Measurements from ENCODE around the gene MYO19.

DNA sequence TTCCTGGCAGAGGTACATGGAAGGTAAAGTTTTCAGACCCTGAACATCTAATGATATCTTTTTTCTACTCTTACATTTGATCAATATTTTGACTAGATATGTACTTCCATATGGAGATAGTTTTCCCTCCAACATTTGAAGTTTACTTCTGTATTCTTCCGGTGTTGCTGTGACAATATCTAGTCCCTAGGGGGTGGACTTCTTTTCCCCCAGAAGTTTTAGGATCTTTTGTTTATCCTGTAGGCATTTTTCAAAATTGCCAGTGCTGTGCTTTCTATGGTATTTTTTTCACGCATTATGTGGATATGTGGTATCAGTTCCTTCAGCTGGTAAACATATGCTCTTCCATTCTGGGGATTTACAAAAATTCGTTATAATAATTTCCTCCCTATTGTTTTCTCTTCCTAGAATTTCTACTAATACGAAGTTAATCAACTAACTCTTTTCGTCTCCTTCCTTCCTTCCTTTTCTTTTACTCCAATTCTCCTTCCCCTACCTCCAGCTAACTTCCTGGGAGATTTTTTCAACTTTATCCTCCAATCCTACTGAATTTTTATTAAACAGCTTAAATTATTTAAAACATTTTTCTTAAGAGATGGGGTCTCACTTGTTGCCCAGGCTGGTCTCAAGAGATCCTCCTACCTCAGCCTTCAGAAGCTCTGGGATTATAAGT is 74.3 kb downstream of the MYO19 start:
- TF ChIP-seq GLI2 (tag by site-specific recombination; IDR thresholded peaks at IDR 0.05; ENCODE audit: borderline replicate concordance, low read depth) (no peak), ZNF404 (tag by site-specific recombination; IDR thresholded peaks at IDR 0.05) (no peak), ZNF274 (IDR thresholded peaks at IDR 0.05; ENCODE audit: low read length) (no peak), ZNF274 (tag by site-specific recombination; IDR thresholded peaks at IDR 0.05; ENCODE audit: borderline replicate concordance) (no peak), ZNF837 (tag by site-specific recombination; IDR thresholded peaks at IDR 0.05) (no peak), SP2 (tag by site-specific recombination; IDR thresholded peaks at IDR 0.05) (no peak)
- TF ChIP-seq, protein P1, sequence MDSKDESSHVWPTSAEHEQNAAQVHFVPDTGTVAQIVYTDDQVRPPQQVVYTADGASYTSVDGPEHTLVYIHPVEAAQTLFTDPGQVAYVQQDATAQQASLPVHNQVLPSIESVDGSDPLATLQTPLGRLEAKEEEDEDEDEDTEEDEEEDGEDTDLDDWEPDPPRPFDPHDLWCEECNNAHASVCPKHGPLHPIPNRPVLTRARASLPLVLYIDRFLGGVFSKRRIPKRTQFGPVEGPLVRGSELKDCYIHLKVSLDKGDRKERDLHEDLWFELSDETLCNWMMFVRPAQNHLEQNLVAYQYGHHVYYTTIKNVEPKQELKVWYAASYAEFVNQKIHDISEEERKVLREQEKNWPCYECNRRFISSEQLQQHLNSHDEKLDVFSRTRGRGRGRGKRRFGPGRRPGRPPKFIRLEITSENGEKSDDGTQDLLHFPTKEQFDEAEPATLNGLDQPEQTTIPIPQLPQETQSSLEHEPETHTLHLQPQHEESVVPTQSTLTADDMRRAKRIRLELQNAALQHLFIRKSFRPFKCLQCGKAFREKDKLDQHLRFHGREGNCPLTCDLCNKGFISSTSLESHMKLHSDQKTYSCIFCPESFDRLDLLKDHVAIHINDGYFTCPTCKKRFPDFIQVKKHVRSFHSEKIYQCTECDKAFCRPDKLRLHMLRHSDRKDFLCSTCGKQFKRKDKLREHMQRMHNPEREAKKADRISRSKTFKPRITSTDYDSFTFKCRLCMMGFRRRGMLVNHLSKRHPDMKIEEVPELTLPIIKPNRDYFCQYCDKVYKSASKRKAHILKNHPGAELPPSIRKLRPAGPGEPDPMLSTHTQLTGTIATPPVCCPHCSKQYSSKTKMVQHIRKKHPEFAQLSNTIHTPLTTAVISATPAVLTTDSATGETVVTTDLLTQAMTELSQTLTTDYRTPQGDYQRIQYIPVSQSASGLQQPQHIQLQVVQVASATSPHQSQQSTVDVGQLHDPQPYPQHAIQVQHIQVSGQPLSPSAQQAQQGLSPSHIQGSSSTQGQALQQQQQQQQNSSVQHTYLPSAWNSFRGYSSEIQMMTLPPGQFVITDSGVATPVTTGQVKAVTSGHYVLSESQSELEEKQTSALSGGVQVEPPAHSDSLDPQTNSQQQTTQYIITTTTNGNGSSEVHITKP (tag by site-specific recombination; IDR thresholded peaks at IDR 0.05), result no peak
- TF ChIP-seq, protein P2, sequence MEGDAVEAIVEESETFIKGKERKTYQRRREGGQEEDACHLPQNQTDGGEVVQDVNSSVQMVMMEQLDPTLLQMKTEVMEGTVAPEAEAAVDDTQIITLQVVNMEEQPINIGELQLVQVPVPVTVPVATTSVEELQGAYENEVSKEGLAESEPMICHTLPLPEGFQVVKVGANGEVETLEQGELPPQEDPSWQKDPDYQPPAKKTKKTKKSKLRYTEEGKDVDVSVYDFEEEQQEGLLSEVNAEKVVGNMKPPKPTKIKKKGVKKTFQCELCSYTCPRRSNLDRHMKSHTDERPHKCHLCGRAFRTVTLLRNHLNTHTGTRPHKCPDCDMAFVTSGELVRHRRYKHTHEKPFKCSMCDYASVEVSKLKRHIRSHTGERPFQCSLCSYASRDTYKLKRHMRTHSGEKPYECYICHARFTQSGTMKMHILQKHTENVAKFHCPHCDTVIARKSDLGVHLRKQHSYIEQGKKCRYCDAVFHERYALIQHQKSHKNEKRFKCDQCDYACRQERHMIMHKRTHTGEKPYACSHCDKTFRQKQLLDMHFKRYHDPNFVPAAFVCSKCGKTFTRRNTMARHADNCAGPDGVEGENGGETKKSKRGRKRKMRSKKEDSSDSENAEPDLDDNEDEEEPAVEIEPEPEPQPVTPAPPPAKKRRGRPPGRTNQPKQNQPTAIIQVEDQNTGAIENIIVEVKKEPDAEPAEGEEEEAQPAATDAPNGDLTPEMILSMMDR (tag by site-specific recombination; IDR thresholded peaks at IDR 0.05), result no peak
- TF ChIP-seq, protein P3, sequence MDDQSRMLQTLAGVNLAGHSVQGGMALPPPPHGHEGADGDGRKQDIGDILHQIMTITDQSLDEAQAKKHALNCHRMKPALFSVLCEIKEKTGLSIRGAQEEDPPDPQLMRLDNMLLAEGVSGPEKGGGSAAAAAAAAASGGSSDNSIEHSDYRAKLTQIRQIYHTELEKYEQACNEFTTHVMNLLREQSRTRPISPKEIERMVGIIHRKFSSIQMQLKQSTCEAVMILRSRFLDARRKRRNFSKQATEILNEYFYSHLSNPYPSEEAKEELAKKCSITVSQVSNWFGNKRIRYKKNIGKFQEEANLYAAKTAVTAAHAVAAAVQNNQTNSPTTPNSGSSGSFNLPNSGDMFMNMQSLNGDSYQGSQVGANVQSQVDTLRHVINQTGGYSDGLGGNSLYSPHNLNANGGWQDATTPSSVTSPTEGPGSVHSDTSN (CRISPR knock-in tag; IDR thresholded peaks at IDR 0.05), result no peak
- TF ChIP-seq, protein P4, sequence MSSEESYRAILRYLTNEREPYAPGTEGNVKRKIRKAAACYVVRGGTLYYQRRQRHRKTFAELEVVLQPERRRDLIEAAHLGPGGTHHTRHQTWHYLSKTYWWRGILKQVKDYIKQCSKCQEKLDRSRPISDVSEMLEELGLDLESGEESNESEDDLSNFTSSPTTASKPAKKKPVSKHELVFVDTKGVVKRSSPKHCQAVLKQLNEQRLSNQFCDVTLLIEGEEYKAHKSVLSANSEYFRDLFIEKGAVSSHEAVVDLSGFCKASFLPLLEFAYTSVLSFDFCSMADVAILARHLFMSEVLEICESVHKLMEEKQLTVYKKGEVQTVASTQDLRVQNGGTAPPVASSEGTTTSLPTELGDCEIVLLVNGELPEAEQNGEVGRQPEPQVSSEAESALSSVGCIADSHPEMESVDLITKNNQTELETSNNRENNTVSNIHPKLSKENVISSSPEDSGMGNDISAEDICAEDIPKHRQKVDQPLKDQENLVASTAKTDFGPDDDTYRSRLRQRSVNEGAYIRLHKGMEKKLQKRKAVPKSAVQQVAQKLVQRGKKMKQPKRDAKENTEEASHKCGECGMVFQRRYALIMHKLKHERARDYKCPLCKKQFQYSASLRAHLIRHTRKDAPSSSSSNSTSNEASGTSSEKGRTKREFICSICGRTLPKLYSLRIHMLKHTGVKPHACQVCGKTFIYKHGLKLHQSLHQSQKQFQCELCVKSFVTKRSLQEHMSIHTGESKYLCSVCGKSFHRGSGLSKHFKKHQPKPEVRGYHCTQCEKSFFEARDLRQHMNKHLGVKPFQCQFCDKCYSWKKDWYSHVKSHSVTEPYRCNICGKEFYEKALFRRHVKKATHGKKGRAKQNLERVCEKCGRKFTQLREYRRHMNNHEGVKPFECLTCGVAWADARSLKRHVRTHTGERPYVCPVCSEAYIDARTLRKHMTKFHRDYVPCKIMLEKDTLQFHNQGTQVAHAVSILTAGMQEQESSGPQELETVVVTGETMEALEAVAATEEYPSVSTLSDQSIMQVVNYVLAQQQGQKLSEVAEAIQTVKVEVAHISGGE (tag by site-specific recombination; conservative IDR thresholded peaks at IDR 0.05; ENCODE audit: low read depth), result no peak
- TF ChIP-seq, protein P5, sequence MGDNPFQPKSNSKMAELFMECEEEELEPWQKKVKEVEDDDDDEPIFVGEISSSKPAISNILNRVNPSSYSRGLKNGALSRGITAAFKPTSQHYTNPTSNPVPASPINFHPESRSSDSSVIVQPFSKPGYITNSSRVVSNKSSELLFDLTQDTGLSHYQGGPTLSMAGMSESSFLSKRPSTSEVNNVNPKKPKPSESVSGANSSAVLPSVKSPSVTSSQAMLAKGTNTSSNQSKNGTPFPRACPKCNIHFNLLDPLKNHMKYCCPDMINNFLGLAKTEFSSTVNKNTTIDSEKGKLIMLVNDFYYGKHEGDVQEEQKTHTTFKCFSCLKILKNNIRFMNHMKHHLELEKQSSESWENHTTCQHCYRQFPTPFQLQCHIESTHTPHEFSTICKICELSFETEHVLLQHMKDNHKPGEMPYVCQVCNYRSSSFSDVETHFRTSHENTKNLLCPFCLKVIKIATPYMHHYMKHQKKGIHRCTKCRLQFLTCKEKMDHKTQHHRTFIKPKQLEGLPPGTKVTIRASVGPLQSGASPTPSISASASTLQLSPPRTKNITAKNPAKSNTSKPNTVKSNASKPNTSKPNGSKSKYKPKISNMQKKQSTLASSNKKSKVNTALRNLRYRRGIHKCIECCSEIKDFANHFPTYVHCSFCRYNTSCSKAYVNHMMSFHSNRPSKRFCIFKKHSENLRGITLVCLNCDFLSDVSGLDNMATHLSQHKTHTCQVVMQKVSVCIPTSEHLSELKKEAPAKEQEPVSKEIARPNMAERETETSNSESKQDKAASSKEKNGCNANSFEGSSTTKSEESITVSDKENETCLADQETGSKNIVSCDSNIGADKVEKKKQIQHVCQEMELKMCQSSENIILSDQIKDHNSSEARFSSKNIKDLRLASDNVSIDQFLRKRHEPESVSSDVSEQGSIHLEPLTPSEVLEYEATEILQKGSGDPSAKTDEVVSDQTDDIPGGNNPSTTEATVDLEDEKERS (tag by site-specific recombination; IDR thresholded peaks at IDR 0.05), result no peak

All from HEK293 (cell line).